Activated CD4-positive, CD25-positive, alpha-beta regulatory T cell treated with anti-CD3 and anti-CD28 coated beads, Interleukin-2, amount 50 U/mL, for 72 hours (primary cell): ENCODE results near the gene ALOX5.

Experiments
- DNase-seq: peaks from one replicate; pipeline ENCODE4 v3.0.0; 2021

Gene ALOX5

DNA sequence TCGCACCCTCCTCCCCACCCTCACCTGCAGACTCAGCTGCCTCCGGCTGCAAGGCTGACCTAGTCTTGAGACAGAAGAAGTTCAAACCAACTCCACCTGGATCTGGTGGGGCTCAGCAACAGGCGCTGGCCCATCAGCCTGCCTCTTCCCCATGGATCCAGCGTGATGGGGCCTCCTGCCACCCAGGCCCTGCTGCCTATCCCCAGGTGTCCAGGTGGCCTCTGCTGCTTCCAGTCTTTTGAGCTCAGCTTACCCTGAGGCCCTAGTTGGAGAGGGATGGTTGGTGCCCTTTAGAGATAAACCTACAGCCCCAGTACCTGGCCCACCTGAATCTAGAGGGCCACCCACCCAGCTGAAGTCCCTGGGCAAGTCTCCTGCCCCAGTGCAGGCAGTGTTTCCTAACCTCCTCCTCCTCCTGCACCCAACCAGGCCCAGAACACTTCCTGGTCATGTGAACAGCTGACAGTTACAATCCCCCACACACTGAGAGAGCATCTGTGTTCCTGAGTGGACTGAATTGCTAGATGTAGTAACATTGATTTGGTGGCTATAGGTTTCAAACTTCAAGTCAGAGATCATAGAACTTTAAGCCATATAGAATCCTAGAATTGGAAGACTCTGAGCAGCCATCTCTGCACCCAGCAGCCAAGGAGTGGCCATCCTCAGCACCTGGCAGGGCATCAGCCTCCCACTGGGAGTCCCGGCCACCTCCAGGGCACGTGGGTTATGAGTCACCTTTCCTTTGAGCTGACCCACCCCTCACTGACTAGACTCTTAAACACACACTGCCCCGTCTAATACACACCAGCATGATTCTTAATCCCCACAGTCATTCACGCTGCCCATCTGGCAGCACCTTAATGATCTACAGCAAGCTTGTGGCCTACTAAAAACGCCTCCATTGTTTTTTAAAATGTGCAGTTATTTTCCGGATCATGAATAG is 51.9 kb downstream of the ALOX5 start:
- no peak for DNase-seq

DNA sequence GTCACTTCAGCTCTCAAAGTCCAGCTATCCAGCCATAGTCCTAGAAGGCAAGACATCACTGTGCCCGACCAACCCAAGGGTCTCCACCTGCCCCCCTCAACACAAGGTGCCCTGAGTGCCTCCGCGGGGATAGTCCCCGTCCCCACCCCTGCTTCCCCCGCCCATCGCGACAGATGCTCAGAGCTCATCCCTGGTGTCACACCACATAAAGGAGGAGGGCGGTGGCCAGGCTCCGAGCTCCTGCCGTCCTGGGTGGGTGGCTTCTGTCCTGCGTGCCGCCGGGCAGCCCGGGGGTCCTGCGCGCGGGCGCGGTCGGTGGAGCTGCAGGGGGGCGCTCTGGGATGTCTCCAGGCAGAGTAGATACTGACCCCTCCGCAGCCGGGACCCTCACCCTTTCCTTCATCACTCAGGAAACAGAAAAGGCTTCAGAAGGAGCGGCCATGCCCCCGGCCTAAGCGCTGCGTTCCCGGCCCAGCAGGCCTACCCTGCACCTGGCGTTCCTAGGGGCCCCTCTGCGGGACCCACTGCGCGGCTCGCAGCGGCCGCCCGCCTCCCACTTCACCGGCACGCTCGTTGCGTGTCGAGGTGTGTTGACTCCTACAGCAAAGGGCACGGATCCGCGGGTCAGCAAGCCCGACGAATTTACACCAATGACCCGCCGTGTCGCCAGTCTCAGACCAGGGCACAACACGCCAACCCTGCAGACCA is 53.4 kb downstream of the ALOX5 start:
- DNase-seq, result no peak

DNA sequence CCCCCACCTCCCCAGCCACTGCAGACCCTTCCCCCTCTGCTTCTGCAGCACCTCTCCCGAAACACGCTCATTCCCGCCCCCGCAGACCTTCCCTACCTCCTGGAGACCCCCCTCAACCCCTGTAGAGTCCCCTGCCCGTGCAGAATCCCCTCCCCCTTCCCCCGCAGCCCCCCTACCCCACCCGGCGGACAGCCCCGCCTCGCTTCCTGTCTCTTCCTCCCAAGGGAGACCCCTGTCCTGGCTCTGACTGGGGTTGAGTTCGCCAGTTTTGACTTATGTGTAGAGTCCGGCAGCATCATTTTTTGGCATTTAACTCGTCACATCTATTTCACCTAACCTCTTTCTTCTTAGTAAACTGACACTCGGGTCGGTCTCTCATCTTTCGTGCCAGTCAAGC is 54.0 kb downstream of the ALOX5 start:
- no peak for DNase-seq

DNA sequence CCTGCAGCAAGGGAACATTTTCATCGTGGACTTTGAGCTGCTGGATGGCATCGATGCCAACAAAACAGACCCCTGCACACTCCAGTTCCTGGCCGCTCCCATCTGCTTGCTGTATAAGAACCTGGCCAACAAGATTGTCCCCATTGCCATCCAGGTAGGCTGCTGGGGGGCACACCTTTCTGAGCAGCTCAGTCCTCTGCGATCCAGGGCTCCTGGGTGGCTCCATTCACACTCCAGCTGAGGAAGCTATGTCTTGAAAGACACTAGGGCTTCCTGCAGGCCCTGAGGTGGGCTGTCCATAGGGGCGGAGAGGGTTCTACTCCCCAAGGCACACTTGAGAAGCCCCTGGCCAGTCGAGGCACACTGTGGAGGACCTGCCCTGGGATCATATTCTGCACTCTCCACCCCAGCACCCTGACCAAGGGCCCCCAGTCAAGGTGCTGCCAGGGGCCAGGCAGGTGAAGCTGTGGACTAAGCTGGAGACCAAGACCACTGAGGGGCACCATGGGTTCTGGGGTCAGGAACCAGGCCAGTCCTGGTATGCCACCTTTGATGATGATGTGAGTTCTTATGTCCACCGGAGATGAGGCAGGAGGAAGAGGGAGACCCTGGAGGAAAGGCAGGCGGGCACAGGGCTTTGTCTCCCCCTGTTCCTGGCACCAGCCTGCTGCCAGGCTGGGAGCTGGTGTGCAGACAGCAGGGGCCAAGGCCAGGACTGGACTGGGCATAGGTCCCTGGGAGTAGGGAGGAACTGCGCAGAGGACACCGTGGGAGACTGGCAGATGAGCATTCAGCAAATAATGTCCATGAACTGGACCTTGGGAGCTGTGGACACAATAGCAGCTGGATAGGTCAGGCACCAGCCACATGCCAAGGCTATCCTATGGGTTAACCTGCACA is 54.8 kb downstream of the ALOX5 start:
- no peak for DNase-seq

DNA sequence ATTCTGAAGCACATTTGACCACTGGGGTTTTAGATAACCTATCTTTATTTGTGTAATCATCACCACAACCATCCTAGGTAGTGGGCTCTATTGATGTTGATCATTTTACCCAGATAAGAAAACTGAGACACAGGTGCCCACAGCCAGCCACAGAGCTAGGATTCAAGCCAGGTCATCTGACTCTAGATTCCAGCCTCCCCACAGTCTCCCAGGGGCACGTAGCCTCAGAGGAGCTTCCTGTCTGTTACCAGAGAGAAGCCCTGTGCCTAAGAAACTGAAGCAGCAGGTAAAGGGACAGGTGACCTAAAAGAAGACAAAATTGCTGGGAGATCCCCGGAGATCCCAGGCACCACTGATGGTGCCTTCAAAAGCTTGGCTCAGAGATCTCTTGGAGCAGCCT is 55.8 kb downstream of the ALOX5 start:
- DNase-seq, result no peak

DNA sequence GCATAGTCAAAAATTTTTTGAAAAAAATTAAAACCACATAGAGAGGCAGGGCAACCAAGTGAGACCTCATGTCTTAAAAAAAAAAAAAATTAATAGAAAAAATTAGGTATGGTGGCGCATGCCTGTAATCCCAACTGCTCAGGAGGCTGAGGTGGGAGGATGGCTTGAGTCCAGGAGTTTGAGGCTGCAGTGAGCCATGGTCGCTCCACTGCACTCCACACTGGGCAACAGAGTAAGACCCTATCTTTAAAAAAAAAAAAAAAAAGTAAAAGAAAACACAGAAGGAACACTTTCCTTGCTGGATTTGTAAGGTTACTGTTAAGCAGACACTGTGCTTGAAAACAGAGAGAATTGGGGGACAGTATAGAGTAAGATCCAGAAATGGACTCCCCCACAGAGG is 58.1 kb downstream of the ALOX5 start:
- no peak for DNase-seq

DNA sequence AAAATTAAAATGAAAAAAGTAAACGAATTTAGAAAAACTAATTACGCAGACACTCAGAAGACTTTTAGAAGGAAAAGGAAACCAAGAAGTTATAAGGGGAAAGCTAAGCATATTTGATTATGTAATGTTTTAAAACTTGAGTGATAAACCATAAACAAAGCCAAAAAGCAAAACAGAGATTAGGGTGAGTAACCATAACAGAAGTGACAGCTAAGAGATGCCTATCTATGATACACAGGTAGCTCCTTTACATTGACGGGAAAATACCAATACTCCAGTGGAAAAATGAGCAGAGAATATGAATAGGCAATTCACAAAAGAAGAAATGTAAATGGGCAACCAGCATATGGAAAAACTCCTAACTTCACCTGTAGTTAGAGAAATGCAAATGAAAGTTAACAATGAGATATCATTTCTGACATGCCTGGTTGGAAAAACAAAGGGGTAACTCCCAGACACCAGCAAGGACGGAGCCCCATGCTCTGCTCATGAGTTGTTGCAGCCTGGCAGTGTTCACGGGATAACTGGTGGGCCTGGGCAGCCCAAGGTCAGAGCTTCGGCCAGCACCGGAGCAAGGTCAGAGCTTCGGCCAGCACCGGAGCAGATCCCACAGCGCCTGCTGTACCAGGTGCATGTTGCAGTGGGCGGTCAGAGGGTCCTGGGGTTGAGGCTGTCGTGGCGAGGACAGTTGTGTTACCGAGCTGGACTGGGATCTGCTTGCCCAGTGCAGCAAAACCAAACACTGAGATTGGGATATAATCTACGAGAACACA is 58.9 kb downstream of the ALOX5 start:
- DNase-seq, result no peak

DNA sequence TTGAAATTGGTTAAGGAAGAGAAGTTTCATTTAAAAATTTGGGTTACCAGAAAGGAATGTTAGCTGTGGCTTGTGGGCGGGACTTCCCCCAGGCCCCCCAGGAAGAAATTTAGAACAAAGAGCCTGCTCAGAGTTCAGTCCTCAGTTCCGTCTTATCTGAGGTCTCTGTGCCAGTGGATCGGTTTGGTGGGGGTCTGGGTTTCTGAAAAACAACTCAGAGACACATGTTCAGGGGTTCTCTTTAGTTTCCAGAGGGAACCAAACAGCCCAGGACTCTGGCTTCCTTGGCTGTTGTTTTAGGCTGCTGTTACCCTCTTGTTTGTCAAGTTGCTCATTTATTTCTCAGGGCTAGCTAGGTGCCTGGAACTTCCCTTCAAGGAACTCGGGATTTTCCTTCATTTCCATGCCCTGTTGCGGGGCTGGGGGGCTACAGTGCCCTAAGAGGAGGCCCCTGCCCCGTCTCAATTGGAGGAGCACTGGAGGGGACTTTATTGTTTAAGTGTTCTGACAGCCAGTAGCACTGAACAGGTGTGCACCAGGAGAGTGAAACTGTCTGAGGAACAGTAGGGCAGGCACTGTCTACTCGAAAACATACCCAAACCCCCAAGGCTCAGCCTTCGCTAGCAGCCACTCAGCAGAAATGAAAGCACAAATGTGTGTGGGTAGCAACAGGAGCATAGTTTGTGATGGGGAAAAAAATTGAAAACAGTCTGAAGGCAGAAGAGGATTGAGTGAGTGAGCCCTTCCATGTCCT is 59.9 kb downstream of the ALOX5 start:
- DNase-seq, result no peak

DNA sequence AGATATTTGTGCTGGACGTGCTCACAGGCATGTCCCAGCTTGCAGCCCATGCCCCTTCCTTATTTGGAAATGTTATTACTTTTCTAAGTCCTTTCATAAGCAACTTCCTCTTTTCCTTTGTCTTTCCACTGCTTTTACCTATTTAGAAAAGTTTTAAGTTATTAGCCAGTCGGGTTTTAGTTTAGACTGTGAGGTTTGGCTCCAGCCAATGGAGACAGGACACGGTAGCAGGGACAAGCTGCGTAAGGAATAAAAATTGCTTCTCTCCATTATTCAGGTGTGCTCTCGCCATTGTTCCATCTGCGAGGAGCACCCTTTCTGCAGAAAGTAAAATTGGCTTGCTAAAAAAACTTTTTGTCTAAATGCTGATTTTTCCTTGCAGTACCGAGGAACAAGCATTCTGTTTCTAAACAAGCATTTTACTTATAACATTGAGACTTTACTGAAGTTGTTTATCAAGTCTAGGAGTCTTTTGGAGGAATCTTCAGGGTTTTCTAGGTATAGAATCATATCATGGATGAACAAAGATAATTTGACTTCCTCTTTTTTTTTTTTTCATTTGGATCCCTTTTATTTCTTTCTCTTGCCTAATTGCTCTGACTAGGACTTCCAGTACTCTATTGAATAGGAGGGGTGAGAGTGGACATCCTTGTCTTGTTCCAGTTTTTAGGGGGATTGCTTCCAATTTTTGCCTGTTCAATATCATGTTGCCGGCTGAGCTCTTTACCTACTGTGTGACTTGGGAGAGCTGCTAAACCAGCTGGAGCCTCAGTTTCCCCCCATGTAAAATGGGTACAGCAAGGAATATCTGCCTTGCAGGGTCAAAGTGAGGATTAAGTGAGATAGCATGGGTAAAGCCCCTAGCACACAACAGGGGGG is 63.8 kb downstream of the ALOX5 start:
- no peak for DNase-seq

DNA sequence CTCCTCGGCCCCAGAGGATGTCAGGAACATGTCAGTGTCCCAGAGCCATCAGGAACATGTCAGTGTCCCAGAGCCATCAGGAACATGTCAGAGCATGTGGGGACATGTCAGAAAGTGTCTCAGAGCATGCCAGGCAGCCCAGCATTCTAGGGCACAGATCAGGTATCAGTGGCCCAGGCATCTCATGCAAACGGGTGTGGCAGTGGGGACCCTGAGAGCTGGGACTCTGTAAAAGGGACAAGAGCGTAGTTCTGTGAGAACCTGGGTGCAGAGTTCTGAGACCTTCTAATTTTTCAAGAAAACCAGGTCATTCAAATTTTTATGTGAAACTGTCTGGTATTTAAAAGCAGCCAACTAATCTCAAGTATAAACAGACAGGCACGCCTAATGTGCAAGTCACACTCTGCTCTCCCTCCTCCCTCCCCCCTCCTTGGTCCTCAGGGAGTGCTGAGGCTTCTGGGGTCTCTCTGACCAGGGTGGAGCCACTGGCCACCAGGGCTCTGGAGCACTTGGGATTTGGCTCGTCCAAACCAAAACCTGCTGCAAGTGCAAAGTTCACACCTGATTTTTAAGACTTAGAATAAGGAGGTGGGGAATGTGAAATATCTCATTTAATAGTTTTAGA is 64.6 kb downstream of the ALOX5 start:
- DNase-seq, result no peak

DNA sequence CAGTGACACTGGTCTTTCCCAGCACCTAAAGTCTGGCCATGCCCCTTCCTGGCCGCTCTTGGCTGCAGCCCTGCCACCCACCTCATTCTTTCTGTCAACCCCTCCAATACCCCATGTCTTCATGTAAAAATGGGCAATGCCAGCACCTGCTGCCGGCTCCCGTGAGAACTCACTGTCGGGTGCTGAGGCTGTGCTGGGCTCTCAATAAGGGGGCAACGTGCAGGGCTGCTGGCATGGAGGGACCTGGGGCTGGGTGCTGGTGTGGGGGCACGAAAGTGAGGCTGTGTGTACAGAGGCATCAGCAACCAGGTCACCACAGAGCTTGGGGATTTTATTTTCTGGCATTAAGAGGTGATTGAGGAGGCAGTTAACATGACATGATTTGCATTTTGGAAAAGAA is 65.3 kb downstream of the ALOX5 start:
- no peak for DNase-seq

DNA sequence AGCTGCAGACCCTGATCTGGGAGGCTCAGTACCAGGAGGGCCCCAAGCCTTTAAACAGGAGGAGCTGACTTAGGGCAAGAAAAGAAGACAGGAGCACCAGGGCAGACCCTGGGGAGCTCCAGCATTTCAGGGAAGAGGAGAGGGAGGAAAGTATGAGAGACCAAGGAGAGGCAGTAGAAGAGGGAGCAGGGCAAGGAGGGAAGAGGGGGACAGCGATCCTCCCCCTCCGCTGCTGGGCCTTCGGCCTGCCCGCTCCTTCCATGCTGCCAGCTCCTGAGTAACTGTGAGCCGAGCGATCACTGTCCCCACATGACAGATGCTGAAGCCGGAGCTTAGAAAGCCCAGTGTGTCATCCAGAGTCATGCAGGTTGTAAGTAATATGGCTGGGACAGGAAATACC is 65.9 kb downstream of the ALOX5 start:
- no peak for DNase-seq

DNA sequence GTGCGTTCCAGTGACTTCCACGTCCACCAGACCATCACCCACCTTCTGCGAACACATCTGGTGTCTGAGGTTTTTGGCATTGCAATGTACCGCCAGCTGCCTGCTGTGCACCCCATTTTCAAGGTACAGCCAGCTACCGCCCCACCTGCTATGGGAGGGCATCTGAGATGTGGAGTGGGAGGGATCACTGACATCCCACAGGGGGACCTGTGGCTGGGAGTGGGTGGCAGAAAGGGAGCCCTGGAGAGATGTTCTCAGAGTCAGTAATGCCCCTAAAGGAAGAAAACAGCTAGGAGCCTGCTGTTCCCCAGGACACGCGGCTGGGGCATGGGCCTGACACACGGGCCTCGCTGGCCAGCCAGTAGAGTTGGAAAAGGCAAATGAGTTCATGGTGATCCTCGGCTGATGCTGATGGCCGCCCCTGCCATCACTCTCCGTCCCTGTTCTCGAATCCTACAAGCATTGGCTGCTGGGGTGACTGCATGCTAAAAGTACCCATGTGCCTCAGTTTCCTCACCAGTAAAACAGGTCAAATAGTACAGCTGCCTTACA is 66.6 kb downstream of the ALOX5 start:
- DNase-seq, result no peak

DNA sequence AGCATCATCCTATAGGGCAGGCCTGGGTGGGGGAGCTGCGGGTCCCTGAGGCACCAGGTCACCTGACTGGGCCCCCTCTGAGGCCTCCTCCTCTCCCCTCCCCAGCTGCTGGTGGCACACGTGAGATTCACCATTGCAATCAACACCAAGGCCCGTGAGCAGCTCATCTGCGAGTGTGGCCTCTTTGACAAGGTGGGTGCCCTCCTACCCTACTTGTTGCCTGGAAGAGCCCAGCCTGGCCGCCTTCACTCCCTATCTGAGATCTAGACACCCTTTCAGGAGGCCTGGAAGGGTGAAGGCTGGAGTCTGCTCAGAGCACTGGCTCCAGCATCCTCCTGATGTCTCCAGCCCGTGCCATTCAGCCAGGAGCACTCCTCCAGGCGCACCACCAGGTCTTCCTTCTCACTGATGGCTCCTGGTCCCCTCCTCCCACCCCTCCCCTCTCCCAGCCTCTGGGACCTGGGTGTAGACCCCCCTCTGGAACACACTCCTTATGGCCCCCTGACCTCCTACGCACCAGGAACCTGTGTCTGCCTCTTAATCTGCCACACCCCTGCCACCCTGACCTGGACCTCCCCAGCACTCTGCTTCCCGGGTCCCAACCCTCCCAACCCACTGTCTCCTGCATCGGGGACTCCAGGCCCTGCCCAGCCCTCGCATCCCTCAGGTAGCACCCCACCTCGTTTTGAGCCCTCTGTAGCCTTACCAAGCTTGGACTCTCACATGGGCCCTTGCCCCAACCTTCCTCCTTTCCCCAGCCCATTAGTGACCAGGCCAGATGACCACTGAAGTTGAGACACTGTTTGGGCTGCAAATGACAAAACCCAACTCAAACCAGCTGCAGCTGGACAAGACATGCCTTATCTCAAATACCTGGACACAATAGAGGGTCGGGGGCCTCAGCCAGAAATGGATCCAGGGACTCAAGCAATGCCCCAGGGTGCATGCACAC is 67.5 kb downstream of the ALOX5 start:
- no peak for DNase-seq

DNA sequence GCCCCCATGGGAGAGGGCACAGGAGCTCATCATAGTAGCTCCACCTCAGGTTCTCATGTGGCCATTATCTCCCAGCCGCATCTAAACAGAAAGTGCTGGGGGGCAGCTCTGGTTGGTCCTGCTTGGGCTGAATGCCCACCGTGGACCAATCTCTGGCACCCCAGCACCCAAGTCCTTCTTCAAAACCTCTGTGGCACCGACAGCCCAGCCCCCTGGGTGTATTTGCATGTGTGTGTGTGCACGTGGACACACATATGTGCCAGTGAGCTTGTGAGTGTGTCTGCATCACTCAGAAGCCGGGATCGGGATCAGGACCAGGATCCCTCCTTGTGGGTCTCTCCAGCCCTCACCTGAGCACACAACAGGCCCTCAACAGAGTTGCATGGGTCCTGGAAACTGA is 68.2 kb downstream of the ALOX5 start:
- no peak for DNase-seq

DNA sequence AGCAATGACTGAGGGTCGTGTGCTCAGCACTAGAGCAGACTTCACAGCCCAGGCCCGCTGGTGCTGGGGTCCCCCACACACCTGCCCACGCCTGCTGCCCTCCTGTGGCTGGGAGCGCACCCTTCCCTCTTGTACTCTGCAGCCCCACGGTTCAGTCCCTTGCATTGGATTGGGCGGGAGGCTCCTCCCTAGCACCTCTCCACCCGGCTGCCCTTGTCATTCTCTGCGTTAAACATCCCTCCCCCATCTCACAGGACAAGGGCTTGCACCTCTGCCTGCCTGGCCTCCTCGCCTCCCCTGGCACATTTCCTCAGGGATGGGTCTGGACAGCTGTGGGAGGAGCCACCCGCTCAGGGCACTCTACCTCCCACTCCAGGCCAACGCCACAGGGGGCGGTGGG is 68.6 kb downstream of the ALOX5 start:
- no peak for DNase-seq

DNA sequence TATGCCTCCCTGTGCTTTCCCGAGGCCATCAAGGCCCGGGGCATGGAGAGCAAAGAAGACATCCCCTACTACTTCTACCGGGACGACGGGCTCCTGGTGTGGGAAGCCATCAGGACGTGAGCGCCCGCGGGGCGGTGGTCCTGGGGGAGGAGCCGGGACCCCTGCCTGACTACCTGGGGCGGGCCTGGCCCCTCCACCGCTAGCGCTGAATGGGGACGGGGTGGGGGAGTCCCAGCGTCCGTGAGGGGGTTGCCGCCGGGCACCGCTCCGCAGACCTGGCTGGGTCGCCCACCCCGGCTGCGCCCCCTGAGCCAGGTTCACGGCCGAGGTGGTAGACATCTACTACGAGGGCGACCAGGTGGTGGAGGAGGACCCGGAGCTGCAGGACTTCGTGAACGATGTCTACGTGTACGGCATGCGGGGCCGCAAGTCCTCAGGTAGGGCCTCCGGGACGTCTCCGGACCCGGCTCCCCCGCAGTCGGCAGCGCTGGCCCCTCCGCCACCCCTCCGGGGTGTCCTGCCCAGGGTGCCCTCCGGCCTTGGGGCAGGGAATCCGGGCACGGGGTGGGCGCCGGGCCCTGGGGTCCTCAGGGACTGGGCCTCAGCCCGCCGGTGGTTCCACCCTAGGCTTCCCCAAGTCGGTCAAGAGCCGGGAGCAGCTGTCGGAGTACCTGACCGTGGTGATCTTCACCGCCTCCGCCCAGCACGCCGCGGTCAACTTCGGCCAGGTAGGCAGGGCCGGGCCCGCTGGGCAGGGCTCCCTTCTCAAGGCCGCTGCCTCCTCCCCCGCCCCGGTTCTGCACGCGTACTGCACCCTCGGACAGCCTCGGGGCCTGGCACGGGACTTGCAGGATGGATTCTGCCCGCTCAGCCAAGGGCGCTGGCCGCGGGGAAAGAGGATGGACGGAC is 69.3 kb downstream of the ALOX5 start:
- DNase-seq, result no peak

DNA sequence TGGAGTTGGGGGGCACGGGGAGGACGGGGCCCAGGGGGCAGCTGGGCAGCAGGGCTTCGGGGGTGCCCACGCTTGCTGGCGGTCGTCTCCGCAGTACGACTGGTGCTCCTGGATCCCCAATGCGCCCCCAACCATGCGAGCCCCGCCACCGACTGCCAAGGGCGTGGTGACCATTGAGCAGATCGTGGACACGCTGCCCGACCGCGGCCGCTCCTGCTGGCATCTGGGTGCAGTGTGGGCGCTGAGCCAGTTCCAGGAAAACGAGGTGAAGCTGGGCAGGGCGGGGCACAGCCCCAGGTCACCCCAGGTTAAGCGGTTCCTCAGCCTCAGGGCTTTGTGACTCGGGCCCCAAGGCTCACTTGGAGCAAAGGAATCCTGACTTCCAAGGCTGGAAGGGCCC is 70.0 kb downstream of the ALOX5 start:
- DNase-seq, result no peak
